Epithelial cell of prostate (primary cell): ENCODE data around the gene MICAL3.

Source experiments
- DNase-seq: peaks from one replicate; pipeline ENCODE4 v3.0.0-alpha.2; 2011; ENCODE audit warnings: low read depth, low spot score
- H3K27ac ChIP-seq: fragments of 450-650 bp; 2 replicates; pipeline ENCODE4 v1.5.1; 2017; ENCODE audit warnings: mild to moderate bottlenecking

Gene MICAL3

GRCh38 chr22:17808693-17809403 lies 215.5 kb downstream of the MICAL3 start:
- DNase-seq: no peak
- H3K27ac ChIP-seq: no peak overlapping the region

DNA sequence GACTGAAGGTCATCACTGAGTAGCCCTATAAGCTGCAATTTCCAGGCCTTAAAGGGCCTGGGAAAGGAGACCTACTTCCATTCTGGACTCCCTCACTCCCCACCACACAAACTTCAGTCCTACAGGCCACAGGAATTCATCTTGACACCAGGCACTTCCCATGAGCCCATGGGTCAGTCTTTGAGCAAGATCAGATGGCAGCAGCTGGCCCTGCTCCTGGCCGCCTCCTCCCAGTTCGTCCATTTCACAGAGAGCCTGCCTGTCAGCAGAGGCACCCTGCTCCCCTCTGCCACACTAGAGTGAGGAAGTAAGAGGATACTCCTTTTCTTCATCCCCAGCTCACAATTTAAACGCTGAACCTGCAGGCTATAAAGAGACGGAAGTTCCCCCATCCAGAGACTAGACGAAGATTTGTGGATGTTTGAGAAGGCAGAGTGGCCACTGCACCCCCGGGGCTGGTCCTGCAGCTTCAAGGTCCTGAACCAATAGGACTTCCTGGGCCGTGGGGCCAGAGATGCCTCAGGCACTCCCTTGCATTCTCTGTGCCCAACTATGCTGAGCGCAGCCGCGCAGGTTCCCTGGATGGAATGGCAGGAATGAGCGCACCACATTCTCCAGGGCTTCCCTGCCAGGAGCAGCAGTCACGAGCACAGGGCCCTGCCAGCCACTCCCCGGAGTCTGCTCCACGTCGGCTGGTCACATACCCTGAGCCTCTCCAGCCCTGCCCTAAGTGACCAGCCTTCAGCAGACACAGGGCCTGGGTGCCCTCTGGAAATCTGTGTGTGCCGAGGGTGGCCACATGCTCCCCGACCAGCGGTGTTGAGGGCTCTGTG lies 216.6 kb downstream of the MICAL3 start:
- DNase-seq: no peak
- H3K27ac ChIP-seq: no peak overlapping the region

DNA sequence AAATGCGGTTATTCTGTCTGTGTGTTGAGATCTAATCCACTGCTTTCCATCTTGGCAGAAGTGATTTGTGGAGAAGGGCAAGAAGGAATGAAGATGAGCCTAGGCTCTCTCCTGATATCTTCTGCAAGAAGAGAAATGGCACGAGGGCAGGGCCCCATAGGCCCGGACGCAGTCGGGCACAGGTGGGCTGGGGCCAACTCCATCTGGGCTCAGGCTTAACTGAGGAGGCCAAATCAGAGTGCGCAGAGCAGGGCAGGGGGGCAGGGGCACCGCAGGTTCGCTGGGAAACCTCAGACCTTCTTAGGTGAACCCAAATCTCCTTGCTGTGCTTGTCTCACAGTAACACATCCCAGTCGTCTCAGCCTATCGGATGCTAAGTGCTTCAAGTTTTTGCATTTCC lies 217.3 kb downstream of the MICAL3 start:
- no peak overlapping the region for H3K27ac ChIP-seq
- DNase-seq: no peak

DNA sequence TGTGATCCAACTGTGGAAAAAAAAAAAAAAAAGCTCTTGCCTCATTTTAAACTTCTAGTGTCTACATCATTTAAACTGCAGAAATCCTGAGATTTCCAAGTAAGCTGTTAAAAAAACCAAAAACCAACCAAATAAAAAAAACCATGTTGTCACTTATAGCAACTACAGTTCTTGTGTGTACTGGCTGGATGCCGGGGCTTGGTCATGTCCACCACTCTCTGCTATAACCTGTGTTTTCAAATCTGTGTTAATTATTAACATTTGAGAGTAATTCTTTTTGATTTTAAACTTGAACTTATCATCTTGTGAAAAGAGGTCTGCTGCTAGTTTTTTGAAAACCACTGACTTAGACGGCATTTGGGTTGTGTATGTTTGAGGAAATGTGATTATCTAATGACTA lies 217.9 kb downstream of the MICAL3 start:
- no peak for DNase-seq
- H3K27ac ChIP-seq: no peak overlapping the region

GRCh38 chr22:17804331-17805080 lies 219.9 kb downstream of the MICAL3 start:
- DNase-seq: no peak
- H3K27ac ChIP-seq: no peak overlapping the region

DNA sequence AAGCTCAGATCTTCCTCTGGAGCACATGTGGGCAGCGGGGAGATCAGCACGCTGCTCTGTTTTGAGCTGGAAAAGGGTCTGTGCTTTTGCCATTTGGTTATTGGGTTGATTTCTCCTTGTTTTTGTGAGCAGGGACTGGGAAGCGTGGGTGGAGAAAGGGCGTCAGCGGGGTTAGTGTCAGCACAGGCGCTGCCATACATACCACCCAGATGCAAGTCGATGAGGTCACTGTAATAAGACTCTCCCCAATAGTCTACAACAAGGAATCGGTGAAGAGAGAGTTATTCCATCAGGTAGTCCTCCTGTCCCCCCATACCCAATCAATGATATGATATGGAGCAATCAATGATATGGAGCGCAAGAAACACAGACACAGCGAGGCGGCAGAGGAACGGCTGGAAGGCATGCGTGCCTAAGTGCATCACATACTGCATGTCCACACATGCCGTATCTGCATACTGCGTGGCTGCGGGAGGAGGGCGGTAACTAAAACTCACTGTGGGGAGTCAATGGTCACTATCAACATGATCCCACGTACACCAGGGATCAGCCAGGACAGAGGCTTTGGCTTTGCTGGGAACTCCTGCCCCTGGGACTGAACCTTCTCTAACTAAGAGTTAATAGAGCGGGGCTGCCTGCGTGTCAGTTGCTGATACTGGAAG lies 220.6 kb downstream of the MICAL3 start:
- H3K27ac ChIP-seq: no peak overlapping the region
- no peak for DNase-seq

- H3K27ac ChIP-seq: no peak overlapping the region
- DNase-seq: no peak
These were observed 221.5 kb downstream of the MICAL3 start for GRCh38 chr22:17802822-17803221.

GRCh38 chr22:17802411-17802810 lies 221.9 kb downstream of the MICAL3 start:
- no peak overlapping the region for H3K27ac ChIP-seq
- no peak for DNase-seq

GRCh38 chr22:17797721-17798559 lies 226.4 kb downstream of the MICAL3 start:
- no peak for DNase-seq

DNA sequence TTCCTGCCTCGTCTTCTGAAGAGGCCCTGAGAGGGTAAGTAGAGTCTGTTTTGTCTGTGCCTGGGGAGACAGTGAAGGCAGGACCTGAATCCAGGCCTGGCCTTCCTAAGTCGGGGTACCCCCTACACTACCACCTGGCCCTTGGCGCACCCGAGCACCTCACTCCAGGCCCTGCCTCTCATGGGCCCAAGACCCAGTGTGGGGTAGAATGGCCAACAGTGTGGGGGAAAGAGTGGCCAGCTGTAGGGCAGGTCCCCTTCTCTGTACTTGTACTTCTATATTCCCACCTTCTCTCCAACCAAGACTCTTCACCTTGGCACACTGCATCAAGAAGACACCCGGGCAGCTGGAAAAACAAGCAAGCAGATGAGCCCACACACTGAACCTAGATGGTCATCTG lies 227.7 kb downstream of the MICAL3 start:
- H3K27ac ChIP-seq: no peak overlapping the region
- DNase-seq: no peak

More at GRCh38 chr22:17797721-17798559, 226.4 kb downstream of the MICAL3 start:
- H3K27ac ChIP-seq: no peak overlapping the region

DNA sequence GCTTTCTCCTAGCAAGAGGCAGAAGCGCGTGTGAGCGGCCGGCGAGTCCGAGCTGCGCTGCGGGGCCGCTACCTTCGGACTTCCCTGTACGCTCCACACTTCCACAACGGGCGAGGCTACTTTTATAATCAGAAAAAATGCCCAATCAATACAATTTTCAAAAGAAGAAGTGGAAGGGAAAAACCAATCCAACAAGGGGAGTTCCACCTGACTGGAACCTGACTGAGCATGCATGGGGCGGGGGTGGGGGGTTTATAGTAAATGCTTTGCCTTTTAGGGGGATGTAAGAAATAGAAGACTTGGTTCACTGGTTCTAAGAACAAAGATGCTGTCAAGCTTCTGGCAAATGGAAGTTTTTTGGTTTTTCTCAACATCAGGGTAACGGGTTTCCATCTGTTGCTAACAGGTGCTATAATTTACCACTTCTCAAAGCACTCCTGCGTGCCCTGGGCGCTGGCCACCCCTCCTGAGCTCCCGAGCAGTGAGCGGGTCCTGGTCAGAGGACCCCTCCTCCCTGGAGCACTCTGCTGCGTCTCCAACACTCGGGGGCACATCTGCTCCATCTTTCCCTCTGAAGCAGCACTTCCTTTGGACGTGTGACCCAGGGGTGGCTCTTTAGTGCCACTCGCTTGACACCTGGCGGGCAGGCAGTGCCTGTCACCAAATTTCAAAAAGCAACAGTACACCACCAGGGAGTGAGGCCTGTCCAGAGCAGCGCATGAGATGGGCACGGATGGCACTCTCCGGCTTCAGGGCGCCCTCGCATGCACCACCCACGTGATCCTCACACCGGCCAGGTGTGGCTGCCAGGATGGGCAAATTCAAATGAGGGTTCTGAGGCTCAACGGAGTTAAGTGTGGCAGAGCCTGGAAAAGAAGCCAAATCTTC lies 228.5 kb downstream of the MICAL3 start:
- no peak for DNase-seq
- no peak overlapping the region for H3K27ac ChIP-seq

GRCh38 chr22:17794726-17795542 lies 229.4 kb downstream of the MICAL3 start:
- no peak for DNase-seq
- H3K27ac ChIP-seq: no peak overlapping the region

- no peak for DNase-seq
- H3K27ac ChIP-seq: no peak overlapping the region
These were observed 231.4 kb downstream of the MICAL3 start for GRCh38 chr22:17792854-17793434.

DNA sequence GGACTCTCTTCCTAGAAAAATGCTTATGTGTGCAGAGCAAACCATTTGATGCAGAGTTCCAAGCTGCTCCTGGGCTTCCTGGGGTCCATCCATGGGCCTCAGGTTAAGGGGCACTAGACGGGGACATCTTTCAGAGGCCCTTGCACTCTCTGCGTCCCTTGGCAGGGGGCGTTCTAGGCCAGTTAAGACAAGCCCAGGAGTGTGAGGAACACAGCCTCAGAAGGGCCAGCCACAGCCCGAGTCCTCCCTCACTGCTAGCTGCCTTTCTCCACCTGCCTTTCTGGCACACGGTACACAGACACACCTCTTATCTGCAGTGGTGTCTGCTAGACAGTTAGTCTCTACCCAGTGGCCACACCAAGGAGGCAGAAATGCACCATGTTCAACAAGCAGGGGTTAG lies 232.1 kb downstream of the MICAL3 start:
- no peak for DNase-seq
- H3K27ac ChIP-seq: no peak overlapping the region

DNA sequence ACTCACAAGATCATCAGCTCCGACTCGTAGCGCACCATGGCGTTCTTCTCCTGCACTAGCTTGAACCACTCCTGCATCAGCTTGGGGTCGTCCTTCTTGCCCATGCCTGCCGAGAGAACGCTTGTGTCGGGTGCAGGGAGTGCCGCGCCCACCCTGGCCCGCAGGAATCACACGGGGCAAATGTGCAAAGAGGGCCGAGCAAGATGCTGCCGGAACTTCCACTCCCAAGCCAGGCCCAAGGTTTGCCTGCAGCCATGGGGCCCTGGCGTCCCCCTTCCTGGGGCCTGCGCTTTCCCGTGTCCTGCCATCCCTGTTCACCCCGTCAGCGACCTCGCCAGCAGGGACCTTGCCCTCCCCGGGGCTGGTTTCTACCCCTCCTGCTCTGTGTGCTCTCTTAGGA lies 233.2 kb downstream of the MICAL3 start:
- DNase-seq: no peak
- no peak overlapping the region for H3K27ac ChIP-seq

- no peak for DNase-seq
- H3K27ac ChIP-seq: no peak overlapping the region
These were observed 234.8 kb downstream of the MICAL3 start for GRCh38 chr22:17789379-17790200.
